ENCODE measurements around the gene FBLN7. TPM values are rescaled to one million over a fixed set of nuclear protein-coding genes. Genes with fewer than 3 reads are reported as not detected.

Gene FBLN7
- total RNA-seq (2021) (4.1 and 5.1 TPM in 2 replicates), Bru-seq, nascent RNA (percentile 49 among the genes with signal in this experiment), BruChase-seq, experiment 1, labeled RNA remaining after a 2-hour chase (percentile 51 among the genes with signal in this experiment), BruChase-seq, experiment 2, labeled RNA remaining after a 6-hour chase (percentile 49 among the genes with signal in this experiment)
- long read RNA-seq, transcript FBLN7-202 (8 exons, 2,301 nt), result major isoform, 9 of 12 reads
- long read RNA-seq, partial matches to known transcripts, result 0 of 12 reads
- long read RNA-seq, other reads (novel, unspliced or antisense), result 2 of 12 reads

DNA sequence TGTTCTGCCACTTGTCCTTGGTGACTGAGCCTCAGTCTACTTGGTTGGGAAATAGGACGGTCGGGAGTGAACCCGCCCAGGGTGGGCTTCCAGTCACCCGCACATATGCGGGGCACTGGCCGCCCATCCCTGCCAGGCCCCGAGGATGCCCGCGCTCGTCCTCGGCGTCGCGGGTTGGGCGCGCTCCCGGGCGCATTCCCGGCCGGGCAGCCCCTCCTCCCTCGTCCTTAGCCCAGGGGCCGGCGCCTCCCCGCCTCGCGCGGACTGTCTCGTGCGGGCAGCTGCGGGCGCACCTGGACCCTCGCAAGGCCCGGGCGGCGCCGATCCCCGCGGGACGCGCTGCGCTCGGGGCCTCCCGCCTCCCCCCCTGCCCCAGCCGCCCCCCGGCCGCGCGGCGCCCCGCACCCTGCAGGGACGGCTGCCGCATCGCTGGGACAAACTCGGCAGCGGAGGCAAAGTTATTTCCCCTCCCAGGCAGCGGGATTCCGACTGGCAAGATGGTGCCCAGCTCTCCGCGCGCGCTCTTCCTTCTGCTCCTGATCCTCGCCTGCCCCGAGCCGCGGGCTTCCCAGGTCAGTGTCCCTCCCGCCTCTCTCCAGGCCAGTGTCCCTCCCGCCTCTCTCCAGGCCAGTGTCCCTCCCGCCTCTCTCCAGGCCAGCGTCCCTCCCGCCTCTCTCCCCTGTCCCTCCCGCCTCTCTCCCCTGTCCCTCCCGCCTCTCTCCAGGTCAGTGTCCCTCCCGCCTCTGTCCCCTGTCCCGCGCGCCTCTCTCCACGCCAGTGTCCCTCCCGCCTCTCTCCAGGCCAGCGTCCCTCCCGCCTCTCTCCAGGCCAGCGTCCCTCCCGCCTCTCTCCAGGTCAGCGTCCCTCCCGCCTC is at the start of gene FBLN7:
TSS of gene FBLN7 (plus strand) at position 227 of the 874 bp plus-strand sequence. CDS start at position 498, 271 bp downstream.
- POLR2A ChIA-PET (ENCODE audit: low non-redundant PET), result no interaction called here
- TF ChIP-seq CTCF (conservative IDR thresholded peaks at IDR 0.05; ENCODE audit: low read depth, low read length) (no peak), EZH2 (IDR thresholded peaks at IDR 0.05; ENCODE audit: borderline replicate concordance, low read depth, low read length, poor library complexity, severe bottlenecking) (no peak)
- Histone ChIP-seq H3K4me1 (ENCODE audit: insufficient read depth, low read length, poor library complexity, severe bottlenecking) (peaks cover 6% of the 10 kb centered on the region), H3K27me3 (replicated peaks; ENCODE audit: insufficient read depth, low read depth, low read length, poor library complexity) (no peaks in the 10 kb centered on the region), H3K4me3 (ENCODE audit: low read depth, low read length, poor library complexity, severe bottlenecking) (peak within 1 kb of the TSS; percentile 50), H3K27ac (ENCODE audit: low read depth, low read length, poor library complexity, severe bottlenecking) (no peak within 1 kb of the TSS), H3K9me3 (ENCODE audit: low read depth, low read length, poor library complexity, severe bottlenecking) (no peaks in the 10 kb centered on the region), H3K36me3 (ENCODE audit: insufficient read depth, low read length, poor library complexity, severe bottlenecking) (no peaks in the 10 kb centered on the region)
- no TSS peak for BruUV-seq (replicated peaks)
- CTCF ChIA-PET, result no interaction called here
- intact Hi-C loops (cut with micrococcal nuclease; ENCODE audit: unreplicated experiment), result no loop called here
- DNase-seq (ENCODE audit: low spot score), result peak; percentile 46

DNA sequence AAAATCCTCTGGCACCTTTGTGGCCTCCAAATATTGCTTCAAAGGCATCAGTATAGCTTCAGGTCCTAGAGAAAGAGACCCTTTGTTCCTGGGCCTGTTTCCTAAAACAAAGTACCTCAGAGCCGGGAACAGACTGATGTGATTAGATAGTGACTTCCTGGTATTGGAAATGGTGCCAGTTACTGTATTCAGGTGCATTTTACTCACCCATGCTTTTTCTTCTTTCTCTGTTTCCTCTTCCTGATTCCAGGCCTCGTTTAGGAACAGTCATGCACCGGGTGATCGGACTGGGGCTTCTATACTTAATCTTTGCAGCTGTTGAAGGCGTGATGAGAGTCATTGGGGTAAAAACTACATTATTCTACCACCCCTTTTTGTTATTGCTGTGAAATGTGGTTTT is 48.8 kb upstream of the FBLN7 start:
- TF ChIP-seq EZH2 (IDR thresholded peaks at IDR 0.05; ENCODE audit: borderline replicate concordance, low read depth, low read length, poor library complexity, severe bottlenecking), result no peak
- TF ChIP-seq CTCF (conservative IDR thresholded peaks at IDR 0.05; ENCODE audit: low read depth, low read length), result no peak
- no peak overlapping the region for H3K27ac ChIP-seq (ENCODE audit: low read depth, low read length, poor library complexity, severe bottlenecking)
- H3K27me3 ChIP-seq (replicated peaks; ENCODE audit: insufficient read depth, low read depth, low read length, poor library complexity), result no peaks in the 10 kb centered on the region
- no peak overlapping the region for H3K4me3 ChIP-seq (ENCODE audit: low read depth, low read length, poor library complexity, severe bottlenecking)
- no TSS peak for BruUV-seq (replicated peaks)
- no peaks in the 10 kb centered on the region for H3K9me3 ChIP-seq (ENCODE audit: low read depth, low read length, poor library complexity, severe bottlenecking)
- no peaks in the 10 kb centered on the region for H3K4me1 ChIP-seq (ENCODE audit: insufficient read depth, low read length, poor library complexity, severe bottlenecking)
- ChIA-PET POLR2A (ENCODE audit: low non-redundant PET) (interaction anchor here (0.7 kb wide), 1 partner anchor 144 kb away, joined by 4 read pairs; no protein-coding TSS in a partner anchor), CTCF (interaction anchor here (0.5 kb wide), 1 partner anchor 9 kb away, joined by 12 read pairs; no protein-coding TSS in a partner anchor)
- intact Hi-C loops (cut with micrococcal nuclease; ENCODE audit: unreplicated experiment), result no loop called here
- peaks cover 38% of the 10 kb centered on the region for H3K36me3 ChIP-seq (ENCODE audit: insufficient read depth, low read length, poor library complexity, severe bottlenecking)
- no peak for DNase-seq (ENCODE audit: low spot score)

- DNase-seq (ENCODE audit: low spot score), result no peak
- H3K27ac ChIP-seq (ENCODE audit: low read depth, low read length, poor library complexity, severe bottlenecking), result no peak overlapping the region
- H3K27me3 ChIP-seq (replicated peaks; ENCODE audit: insufficient read depth, low read depth, low read length, poor library complexity), result no peaks in the 10 kb centered on the region
- H3K4me3 ChIP-seq (ENCODE audit: low read depth, low read length, poor library complexity, severe bottlenecking), result no peak overlapping the region
- CTCF ChIA-PET, result no interaction called here
- intact Hi-C loops (cut with micrococcal nuclease; ENCODE audit: unreplicated experiment), result no loop called here
- TF ChIP-seq EZH2 (IDR thresholded peaks at IDR 0.05; ENCODE audit: borderline replicate concordance, low read depth, low read length, poor library complexity, severe bottlenecking) (no peak), CTCF (conservative IDR thresholded peaks at IDR 0.05; ENCODE audit: low read depth, low read length) (no peak)
- H3K4me1 ChIP-seq (ENCODE audit: insufficient read depth, low read length, poor library complexity, severe bottlenecking), result no peaks in the 10 kb centered on the region
- BruUV-seq (replicated peaks), result no TSS peak
- POLR2A ChIA-PET (ENCODE audit: low non-redundant PET), result no interaction called here
- H3K9me3 ChIP-seq (ENCODE audit: low read depth, low read length, poor library complexity, severe bottlenecking), result no peaks in the 10 kb centered on the region
- peaks cover 34% of the 10 kb centered on the region for H3K36me3 ChIP-seq (ENCODE audit: insufficient read depth, low read length, poor library complexity, severe bottlenecking)
Observed at GRCh38 chr2:112092286-112093041, 45.7 kb upstream of the FBLN7 start.
